ENCODE results near the gene CCT7. TPM values are rescaled to one million over a fixed set of nuclear protein-coding genes. Genes with fewer than 3 reads are reported as not detected.

The CCT7 gene
- total RNA-seq, 2 donors from 2014 or later = 417 to 436 TPM

DNA sequence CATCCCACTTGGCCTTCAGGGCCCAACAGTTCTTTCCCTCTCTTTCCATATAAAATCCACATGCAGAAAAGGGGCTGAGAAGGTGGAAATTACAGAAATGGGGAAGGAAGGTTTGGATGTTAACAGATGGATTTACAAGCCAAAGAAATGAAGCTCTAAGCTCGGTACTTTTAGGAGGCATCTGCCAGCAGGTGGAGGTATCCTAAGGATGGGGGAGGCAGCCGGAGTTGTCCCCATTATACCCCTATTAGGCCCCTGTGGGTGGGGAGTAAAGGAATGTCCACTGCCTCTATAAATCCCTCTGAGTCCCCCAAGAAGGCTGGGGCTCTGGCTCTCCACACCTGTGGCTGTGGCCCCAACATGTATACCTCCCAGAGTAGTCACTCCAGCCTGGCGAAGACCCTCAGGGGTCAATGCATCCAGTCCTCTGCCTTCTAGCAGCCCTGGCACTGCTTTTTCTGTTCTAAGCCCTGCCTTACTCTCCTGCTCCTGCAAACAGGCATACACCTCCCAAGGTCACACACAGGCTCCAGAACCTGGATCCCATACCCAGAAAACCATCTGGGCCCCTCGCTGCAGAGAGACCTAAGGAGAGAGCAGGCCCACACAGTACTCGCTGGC, 48.9 kb downstream of the CCT7 start:
- Mint-ChIP-seq H3K27me3 (peaks cover 5 to 9% of the 10 kb centered on the region in 2 donors), H3K4me3 (peak overlapping the region; percentile 71), H3K36me3 (no peaks in the 10 kb centered on the region), H3K27ac (no peak overlapping the region), H3K9me3 (no peaks in the 10 kb centered on the region), H3K4me1 (ENCODE audit: low read depth in 2 of 2) (peaks cover 15 to 23% of the 10 kb centered on the region in 2 donors)
- DNase-seq (ENCODE audit: low spot score) (no peak), ATAC-seq (no peak)

DNA sequence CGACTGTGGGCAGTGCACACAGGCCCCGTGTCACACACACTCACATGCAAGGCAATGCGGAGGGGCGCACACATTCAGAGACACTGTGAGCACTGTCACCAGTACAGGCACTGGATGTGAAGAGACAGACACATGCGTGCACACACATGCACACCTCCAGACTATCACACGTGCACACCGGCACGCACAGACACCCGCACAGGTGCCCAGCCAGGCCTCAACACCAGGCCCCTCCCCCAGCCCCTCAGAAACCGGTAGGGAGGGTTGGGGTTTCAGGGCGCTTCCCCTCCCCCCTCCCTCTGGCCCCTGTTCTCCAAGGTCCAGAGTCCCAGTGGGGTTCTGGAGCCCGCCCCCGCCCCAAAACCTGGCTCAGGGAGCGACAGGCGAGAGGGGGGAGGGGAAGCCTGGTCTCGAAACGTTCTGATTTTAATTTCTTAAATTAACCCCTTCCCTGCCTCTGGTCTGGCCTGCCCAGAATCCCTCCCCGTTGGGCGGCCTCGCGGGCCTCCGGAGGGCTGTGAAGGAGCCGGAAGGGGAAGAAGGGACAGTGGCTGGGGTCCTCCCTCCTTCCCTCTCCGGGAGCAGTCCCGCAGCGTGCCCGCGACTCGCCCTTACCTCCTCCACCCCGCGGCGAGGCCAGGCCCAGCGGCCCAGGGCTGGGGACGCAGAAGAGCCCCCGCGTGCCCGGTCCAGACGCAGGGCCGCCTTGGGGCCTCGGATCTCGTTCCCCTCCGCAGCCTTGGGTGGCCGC, 49.6 kb downstream of the CCT7 start:
- peak overlapping the region; percentile 71 for H3K4me3 Mint-ChIP-seq
- no peak overlapping the region for H3K27ac Mint-ChIP-seq
- H3K36me3 Mint-ChIP-seq = no peaks in the 10 kb centered on the region
- peaks cover 14 to 23% of the 10 kb centered on the region in 2 donors for H3K4me1 Mint-ChIP-seq (ENCODE audit: low read depth in 2 of 2)
- H3K27me3 Mint-ChIP-seq = peaks cover 11 to 15% of the 10 kb centered on the region in 2 donors
- ATAC-seq (peak in 1 of 2 donors; percentile 37), DNase-seq (ENCODE audit: low spot score) (no peak)
- no peaks in the 10 kb centered on the region for H3K9me3 Mint-ChIP-seq

DNA sequence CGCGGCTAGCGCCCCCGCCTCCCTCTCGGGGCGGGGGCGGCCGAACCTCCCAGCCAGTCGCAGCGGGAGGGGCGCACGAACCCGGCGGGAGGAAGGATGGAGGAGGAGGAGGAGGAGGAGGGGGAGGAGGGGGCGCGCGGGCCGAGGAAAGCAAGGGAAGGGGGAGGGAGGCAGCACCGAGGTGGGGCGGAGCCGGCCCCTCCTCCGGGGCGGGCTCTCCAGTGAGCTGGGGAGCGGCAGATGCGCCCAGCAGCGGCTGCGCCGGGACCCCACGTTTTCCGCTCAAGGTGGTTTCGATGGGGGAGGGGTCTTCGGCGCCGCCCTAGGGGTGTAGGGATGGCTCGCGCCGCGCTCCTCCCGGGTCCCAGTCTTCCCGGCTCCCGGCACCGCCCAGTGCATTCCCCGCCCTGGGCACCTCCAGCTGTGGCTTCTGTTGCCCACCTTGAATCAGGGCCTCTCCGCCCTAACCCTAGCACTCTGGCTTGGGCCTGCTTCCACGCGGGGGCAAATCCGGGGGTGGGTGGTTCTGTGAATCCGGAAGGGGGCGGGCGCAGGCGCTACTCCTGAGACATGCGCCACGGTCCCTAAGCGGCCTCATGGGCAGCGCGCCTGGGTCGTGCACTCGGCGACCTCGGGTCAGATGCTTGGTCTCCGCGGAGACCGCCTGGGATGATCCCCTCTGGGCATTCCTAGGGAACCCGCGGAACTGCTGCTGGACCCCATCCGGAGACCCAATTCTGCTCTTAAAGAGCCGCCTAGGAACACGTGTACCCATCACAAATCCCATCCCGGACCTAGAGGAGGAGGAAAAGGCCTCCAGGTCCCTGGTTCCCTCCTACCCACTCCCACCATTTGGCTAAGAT, 50.4 kb downstream of the CCT7 start, which contains the start of gene FBXO41:
Gene FBXO41, minus strand, starts transcription at position 183 of the 863 bp plus-strand sequence. CDS start 14,848 bp downstream, outside the sequence.
- peaks cover 13 to 24% of the 10 kb centered on the region in 2 donors for H3K27me3 Mint-ChIP-seq
- peaks cover 9 to 23% of the 10 kb centered on the region in 2 donors for H3K4me1 Mint-ChIP-seq (ENCODE audit: low read depth in 2 of 2)
- H3K27ac Mint-ChIP-seq = peak within 1 kb of the TSS in 1 of 2 donors; percentile 19
- no peaks in the 10 kb centered on the region for H3K9me3 Mint-ChIP-seq
- peak; percentile 82 for DNase-seq (ENCODE audit: low spot score)
- peak; percentile 88 to 91 for ATAC-seq
- H3K36me3 Mint-ChIP-seq = no peaks in the 10 kb centered on the region
- peak within 1 kb of the TSS; percentile 71 for H3K4me3 Mint-ChIP-seq

DNA sequence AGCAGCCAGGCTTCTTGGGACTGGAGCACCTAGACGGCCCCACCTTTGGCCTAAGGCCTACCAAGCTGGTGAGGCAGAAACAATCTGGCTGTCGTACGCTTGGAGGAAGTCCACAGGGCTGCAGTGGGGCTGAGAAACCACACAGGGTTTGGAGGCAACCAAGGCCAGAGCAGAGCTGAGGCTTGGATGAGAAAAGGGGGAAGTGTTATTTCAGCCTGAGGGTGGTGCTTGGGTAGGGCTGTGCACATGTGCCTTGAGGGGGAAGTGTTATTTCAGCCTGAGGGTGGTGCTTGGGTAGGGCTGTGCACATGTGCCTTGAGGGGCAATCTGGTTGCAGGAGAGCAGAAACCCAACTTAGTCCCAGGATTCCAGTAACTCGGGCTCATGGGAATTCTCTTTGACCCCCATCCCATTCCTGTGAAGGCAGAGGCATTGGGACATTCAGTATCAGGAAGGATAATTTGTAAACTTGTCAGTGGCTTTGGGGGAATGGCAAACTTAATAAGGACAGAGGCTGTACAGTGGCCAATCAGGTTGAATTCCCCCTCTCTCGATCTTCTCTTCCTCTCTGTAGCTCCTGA, 51.1 kb downstream of the CCT7 start:
- Mint-ChIP-seq H3K27ac (peak overlapping the region; percentile 19 to 36), H3K4me1 (ENCODE audit: low read depth in 2 of 2) (peaks cover 9 to 23% of the 10 kb centered on the region in 2 donors), H3K9me3 (no peaks in the 10 kb centered on the region), H3K27me3 (peaks cover 15 to 28% of the 10 kb centered on the region in 2 donors), H3K36me3 (no peaks in the 10 kb centered on the region), H3K4me3 (peak overlapping the region; percentile 58)
- ATAC-seq = peak; percentile 9 to 67
- DNase-seq (ENCODE audit: low spot score) = no peak

DNA sequence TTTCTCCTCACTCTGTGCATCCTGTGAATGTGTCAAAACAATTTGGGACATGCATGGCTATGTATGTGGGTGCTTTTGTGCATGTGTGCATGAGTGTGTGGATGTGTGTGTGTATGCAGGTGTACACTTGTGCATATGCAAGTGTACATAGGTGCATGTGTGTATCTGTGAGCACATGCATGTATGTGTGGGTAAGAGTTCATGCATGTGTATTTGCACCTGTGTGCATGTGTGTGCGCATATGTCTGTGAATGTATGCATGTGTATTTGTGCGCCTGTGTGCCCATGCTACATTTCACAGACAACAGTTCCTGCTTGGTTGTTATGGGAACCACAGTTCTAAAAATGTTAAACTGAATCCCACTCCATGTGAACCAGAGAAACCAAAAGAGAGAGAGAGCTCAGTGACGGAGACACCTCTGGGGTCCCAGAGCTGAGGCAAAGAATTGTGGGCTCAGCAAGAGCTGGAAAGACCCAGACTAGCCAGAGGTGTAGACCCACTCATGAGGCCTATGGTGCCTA, 52.1 kb downstream of the CCT7 start:
- ATAC-seq = no peak
- H3K4me3 Mint-ChIP-seq = peak overlapping the region; percentile 58

DNA sequence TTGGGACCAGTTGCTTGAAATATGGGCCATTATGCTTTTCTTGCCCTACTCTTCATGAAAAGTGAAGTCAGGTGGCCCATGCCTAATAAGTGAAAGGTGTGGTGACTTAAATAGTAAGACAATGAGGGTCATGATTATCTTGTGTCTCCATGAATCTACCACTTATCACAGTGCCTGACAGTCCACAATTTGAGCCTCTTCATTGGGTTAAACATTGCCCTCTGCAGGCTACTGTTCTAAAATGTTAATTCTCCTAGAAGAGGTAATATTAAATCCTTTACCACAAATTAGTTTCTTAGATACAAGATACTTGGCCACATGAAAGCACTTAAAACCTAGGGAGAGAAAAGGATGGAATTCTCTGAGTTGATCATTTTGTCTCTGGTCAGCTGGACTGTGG, 55.2 kb downstream of the CCT7 start:
- DNase-seq (ENCODE audit: low spot score) = no peak
- Mint-ChIP-seq H3K4me3 (no peak overlapping the region), H3K27ac (no peak overlapping the region), H3K27me3 (peaks cover 20 to 41% of the 10 kb centered on the region in 2 donors), H3K4me1 (ENCODE audit: low read depth in 2 of 2) (peaks cover 15 to 26% of the 10 kb centered on the region in 2 donors), H3K36me3 (no peaks in the 10 kb centered on the region), H3K9me3 (no peaks in the 10 kb centered on the region)
- no peak for ATAC-seq

More for the DNA sequence above, 52.1 kb downstream of the CCT7 start:
- H3K27me3 Mint-ChIP-seq = peaks cover 19 to 38% of the 10 kb centered on the region in 2 donors
- peaks cover 14 to 31% of the 10 kb centered on the region in 2 donors for H3K4me1 Mint-ChIP-seq (ENCODE audit: low read depth in 2 of 2)
- peak overlapping the region; percentile 19 to 36 for H3K27ac Mint-ChIP-seq
- H3K9me3 Mint-ChIP-seq = no peaks in the 10 kb centered on the region
- no peak for DNase-seq (ENCODE audit: low spot score)
- H3K36me3 Mint-ChIP-seq = no peaks in the 10 kb centered on the region

DNA sequence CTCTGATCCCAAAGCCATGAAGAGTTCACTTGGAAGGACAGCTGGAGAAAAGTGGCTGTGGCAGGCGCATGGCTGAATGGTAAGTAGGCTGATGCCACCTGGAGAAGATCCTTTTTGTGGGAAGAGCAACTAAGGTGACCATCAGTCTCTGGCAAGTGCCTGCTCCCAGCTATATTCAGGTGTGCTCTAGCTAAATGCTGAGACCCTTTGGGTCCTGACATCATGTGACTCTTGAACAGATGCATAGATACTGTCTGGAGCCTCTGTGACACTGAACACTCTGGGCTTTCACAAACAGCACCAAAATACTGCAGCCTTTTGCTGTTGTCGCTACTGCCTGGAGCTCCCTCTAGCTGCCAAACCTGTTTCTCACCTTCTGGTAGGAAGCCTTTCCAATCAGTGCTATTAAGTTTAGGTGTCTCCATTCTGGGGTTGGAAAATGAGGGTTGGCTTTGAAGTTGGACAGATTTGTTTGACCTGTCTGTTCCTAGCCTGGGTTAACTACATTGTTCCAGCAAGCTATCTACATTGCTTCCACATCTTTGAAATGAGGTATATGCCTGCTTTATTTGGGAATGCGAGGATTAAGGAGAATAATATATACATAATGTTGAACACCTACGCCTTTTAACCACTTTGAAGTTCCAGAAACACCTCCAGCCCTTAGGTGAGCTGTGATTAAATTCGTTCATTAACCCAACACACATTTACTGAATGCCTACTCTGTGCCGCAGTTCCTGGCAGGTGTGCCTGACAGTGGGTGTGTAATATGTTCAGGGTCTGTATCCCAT, 56.1 kb downstream of the CCT7 start:
- peak; percentile 61 for DNase-seq (ENCODE audit: low spot score)
- H3K9me3 Mint-ChIP-seq = no peaks in the 10 kb centered on the region
- H3K36me3 Mint-ChIP-seq = no peaks in the 10 kb centered on the region
- H3K27ac Mint-ChIP-seq = no peak overlapping the region
- H3K4me3 Mint-ChIP-seq = peak overlapping the region; percentile 4
- peaks cover 12 to 20% of the 10 kb centered on the region in 2 donors for H3K4me1 Mint-ChIP-seq (ENCODE audit: low read depth in 2 of 2)
- ATAC-seq = no peak
- peaks cover 23 to 46% of the 10 kb centered on the region in 2 donors for H3K27me3 Mint-ChIP-seq

DNA sequence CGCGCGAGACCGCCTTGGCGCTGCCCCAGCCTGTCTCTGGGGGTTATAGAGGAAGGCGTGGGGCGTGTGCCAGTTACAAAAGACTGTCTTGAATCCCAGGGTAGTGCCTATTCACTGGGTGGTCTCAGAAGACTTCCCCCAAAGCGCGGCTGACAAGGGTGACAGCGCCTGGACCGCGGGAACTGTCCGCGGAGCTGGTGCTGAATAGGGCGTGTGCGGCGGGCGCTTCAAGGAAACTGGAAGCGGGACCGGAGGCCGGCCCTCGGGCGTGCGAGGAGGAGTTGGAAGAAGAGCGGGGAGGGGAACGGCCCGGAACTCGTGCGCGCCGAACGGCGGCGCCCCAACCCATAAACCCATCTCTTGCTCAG, 57.0 kb downstream of the CCT7 start:
- H3K4me1 Mint-ChIP-seq (ENCODE audit: low read depth in 2 of 2) = peaks cover 6 to 12% of the 10 kb centered on the region in 2 donors
- H3K27ac Mint-ChIP-seq = no peak overlapping the region
- DNase-seq (ENCODE audit: low spot score) = peak; percentile 62
- peaks cover 30 to 54% of the 10 kb centered on the region in 2 donors for H3K27me3 Mint-ChIP-seq
- peak overlapping the region; percentile 82 for H3K4me3 Mint-ChIP-seq
- no peaks in the 10 kb centered on the region for H3K36me3 Mint-ChIP-seq
- H3K9me3 Mint-ChIP-seq = no peaks in the 10 kb centered on the region
- peak in 1 of 2 donors; percentile 58 for ATAC-seq

DNA sequence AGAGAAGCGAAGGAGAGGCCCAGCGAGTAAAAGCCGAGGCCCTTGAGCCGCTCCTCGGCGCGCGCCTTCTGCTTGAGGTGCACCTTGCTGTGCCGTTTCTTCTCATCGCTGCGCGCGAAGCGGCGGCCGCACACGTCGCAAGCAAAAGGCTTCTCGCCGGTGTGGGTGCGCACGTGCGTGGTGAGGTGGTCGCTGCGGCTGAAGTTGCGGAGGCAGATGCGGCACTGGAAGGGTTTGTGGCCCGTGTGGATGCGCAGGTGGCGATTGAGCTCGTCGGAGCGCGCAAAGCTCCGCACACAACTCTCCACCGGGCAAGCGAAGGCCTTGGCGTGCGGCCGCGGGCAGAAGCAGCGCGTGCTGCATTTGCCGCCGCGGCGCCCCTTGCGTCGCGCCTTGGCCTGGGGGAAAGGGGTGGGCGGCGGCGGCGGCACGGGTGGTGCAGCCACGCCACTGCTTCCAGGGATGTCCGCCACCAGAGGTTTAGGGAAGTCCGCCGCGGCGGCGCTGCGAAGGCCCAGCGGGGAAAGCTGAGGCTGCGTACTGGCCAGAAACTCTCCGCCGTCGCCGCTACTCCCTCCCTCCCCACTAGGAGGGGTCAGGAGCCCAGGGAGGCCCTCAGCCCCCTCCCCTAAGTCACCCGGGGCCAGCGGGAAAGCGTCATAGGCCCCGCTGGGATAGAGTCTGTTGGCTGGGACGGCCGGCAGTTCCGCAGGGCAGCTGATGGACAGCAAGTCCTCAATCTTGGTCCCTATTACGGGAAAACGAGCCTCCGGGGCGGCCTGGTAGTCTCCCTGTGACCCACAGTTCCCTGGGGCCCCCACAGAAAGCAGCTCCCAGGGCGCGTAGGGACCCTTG, 57.6 kb downstream of the CCT7 start:
- H3K36me3 Mint-ChIP-seq = no peaks in the 10 kb centered on the region
- no peak overlapping the region for H3K27ac Mint-ChIP-seq
- H3K4me3 Mint-ChIP-seq = peak overlapping the region; percentile 82
- H3K27me3 Mint-ChIP-seq = peaks cover 35 to 57% of the 10 kb centered on the region in 2 donors
- ATAC-seq (no peak), DNase-seq (ENCODE audit: low spot score) (no peak)
- peaks cover 6 to 12% of the 10 kb centered on the region in 2 donors for H3K4me1 Mint-ChIP-seq (ENCODE audit: low read depth in 2 of 2)
- no peaks in the 10 kb centered on the region for H3K9me3 Mint-ChIP-seq

DNA sequence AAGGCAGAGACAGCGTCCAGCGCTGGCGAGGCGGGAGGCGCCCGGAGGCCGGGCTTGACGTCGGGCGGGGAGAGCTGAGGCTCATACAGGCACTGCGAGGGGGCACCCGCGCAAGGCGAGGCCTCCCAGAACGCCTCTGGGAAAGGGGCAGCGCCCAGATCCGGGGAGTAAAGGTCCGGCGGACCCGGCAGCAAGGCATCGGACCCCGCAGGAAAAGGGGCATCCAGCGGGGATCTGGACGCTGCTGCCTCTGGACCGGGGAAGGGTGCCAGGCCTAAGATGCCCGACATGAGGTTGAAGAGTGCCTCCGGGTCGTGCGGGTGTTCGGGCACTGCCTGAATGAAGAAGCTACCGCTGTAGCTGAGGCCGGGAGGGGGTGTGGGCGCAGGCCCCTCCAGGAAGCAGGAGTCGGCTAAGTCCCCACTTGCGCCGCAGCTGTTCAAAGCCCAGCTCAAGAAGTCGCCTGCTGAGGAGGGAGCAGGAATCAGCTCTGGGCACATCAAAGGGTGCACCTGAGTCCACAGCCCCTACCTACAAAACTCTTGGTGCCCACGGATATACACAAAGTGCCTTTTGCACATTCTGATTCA, 58.3 kb downstream of the CCT7 start:
- DNase-seq (ENCODE audit: low spot score) = no peak
- Mint-ChIP-seq H3K36me3 (no peaks in the 10 kb centered on the region), H3K27ac (no peak overlapping the region), H3K4me1 (ENCODE audit: low read depth in 2 of 2) (peaks cover 6 to 12% of the 10 kb centered on the region in 2 donors), H3K4me3 (peak overlapping the region; percentile 39), H3K9me3 (no peaks in the 10 kb centered on the region), H3K27me3 (peaks cover 38 to 60% of the 10 kb centered on the region in 2 donors)
- no peak for ATAC-seq

DNA sequence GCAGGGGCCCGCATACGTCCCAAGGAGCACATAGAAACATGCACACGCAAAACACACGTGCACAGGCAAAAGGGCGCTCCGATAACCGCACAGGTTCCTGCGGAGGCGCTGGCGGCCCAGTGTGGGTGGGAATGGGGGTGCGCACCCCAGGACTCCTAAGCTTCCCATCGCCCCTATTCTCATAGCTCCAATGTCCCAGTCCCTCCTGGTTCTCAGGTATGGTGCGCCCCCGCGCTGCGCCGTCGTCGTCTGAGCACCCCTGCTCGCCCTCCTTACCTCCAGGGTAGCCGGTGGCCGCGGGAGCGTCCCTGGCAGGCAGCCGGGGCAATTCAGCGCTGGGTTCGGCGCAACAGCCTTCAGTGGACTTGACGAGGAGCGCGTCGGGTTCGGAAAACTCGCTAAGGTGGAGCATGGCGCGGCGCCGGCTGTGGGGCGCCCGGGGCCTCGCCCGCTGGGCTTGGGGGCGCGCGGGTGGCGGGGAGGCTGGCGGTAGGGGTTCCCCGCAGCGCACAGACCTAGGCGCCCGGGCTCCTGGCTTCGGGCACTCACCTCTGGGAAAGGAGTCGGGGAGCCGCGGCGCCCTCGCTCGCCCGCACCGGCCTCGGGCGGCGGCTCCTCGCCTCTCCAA, 58.9 kb downstream of the CCT7 start:
- H3K27me3 Mint-ChIP-seq = peaks cover 37 to 65% of the 10 kb centered on the region in 2 donors
- DNase-seq (ENCODE audit: low spot score) = no peak
- peak in 1 of 2 donors; percentile 4 for ATAC-seq
- H3K27ac Mint-ChIP-seq = no peak overlapping the region
- no peaks in the 10 kb centered on the region for H3K9me3 Mint-ChIP-seq
- no peaks in the 10 kb centered on the region for H3K36me3 Mint-ChIP-seq
- peak overlapping the region; percentile 60 for H3K4me3 Mint-ChIP-seq
- H3K4me1 Mint-ChIP-seq (ENCODE audit: low read depth in 2 of 2) = peaks cover 6 to 12% of the 10 kb centered on the region in 2 donors
